PC-9 (cell line): ENCODE measurements around the gene ERMAP. TPM values are rescaled to one million over a fixed set of nuclear protein-coding genes. Genes with fewer than 3 reads are reported as not detected.

Experiments
- BruUV-seq: library from RNA; stranded (reverse); fragments of 400-500 nt; replicated peaks from 2 replicates; lab custom pipeline; 2021; lab: Mats Ljungman, UMichigan
- CTCF ChIA-PET: fragments of 300-600 bp; sonication (Branson Sonifier 250); formaldehyde crosslinking; loops from one replicate; lab custom pipeline; 2022; ENCODE audit warnings: antibody characterized with exemption; lab: Charles Lee
- POLR2A ChIA-PET: fragments of 300-600 bp; sonication (Branson Sonifier 250); formaldehyde crosslinking; loops from one replicate; lab custom pipeline; 2022; ENCODE audit warnings: antibody characterized with exemption; ENCODE audit not compliant: unreplicated experiment; lab: Charles Lee
- DNase-seq, 2 experiments: peaks; one replicate each; pipeline versions ENCODE4 v3.0.0 to v3.0.0-alpha.2; 2015 to 2022; ENCODE audit warnings: mixed read lengths in 1 of 2
- H2AFZ ChIP-seq: fragments of 200-600 bp; sonication (generic); 2 replicates; pipeline ENCODE4 v1.8.1; 2017; ENCODE audit warnings: antibody characterized with exemption
- H3F3A ChIP-seq: fragments of 200-600 bp; sonication (generic); 2 replicates; pipeline ENCODE4 v1.8.1; 2017; ENCODE audit warnings: antibody characterized with exemption, mild to moderate bottlenecking, low read depth; ENCODE audit not compliant: insufficient read depth
- H3K27ac ChIP-seq: fragments of 200-600 bp; sonication (generic); 2 replicates; pipeline ENCODE4 v1.6.1; 2016; ENCODE audit warnings: mixed run types
- H3K27me3 ChIP-seq: fragments of 200-600 bp; sonication (generic); 2 replicates; pipeline ENCODE4 v1.6.1; 2016; ENCODE audit warnings: low read depth, mixed run types; ENCODE audit not compliant: insufficient read depth
- H3K36me3 ChIP-seq: fragments of 200-600 bp; sonication (generic); 2 replicates; pipeline ENCODE4 v1.6.1; 2016; ENCODE audit warnings: low read depth, mixed run types
- H3K4me1 ChIP-seq: fragments of 200-600 bp; sonication (generic); replicated peaks from 2 replicates; pipeline ENCODE4 v1.6.1; 2016; ENCODE audit warnings: mixed run types; ENCODE audit not compliant: insufficient read depth
- H3K4me2 ChIP-seq: fragments of 200-600 bp; sonication (generic); 2 replicates; pipeline ENCODE4 v1.6.1; 2017; ENCODE audit warnings: mixed run types
- H3K4me3 ChIP-seq: fragments of 200-600 bp; sonication (generic); 2 replicates; pipeline ENCODE4 v1.6.1; 2016; ENCODE audit warnings: mixed run types
- H3K79me2 ChIP-seq: fragments of 200-600 bp; sonication (generic); 2 replicates; pipeline ENCODE4 v1.6.1; 2017; ENCODE audit warnings: low read depth, mixed run types
- H3K9me2 ChIP-seq: fragments of 200-600 bp; sonication (generic); 2 replicates; pipeline ENCODE4 v1.8.1; 2017; ENCODE audit warnings: mild to moderate bottlenecking; ENCODE audit not compliant: insufficient read depth
- H3K9me3 ChIP-seq: fragments of 200-600 bp; sonication (generic); 2 replicates; pipeline ENCODE4 v1.8.1; 2016; ENCODE audit warnings: low read depth; ENCODE audit not compliant: insufficient read depth
- H4K20me1 ChIP-seq: fragments of 200-600 bp; sonication (generic); 2 replicates; pipeline ENCODE4 v1.8.1; 2017; ENCODE audit not compliant: insufficient read depth
- EZH2 ChIP-seq: fragments of 200-600 bp; sonication (generic); IDR thresholded peaks from 2 replicates; pipeline ENCODE4 v1.8.0; 2017; ENCODE audit warnings: antibody characterized with exemption, low read depth
- intact Hi-C: fragments of 100-400 bp; cut with micrococcal nuclease; formaldehyde crosslinking; loops from one replicate; pipeline ENCODE4 v1.10.0; 2022; ENCODE audit not compliant: unreplicated experiment
- total RNA-seq: library from RNA; stranded (reverse); gene quantifications from 2 replicates; pipeline ENCODE4 v1.2.3, GENCODE V29; 2021
- TF ChIP-seq, protein P1 (sequence below): fragments of 200-600 bp; sonication (generic); conservative IDR thresholded peaks from 2 replicates; pipeline ENCODE4 v1.6.1; 2017; ENCODE audit warnings: mixed run types, antibody characterized with exemption, mild to moderate bottlenecking, moderate library complexity

The ERMAP gene
- total RNA-seq, 1 experiment from 2014 or later: 20.8 TPM

DNA sequence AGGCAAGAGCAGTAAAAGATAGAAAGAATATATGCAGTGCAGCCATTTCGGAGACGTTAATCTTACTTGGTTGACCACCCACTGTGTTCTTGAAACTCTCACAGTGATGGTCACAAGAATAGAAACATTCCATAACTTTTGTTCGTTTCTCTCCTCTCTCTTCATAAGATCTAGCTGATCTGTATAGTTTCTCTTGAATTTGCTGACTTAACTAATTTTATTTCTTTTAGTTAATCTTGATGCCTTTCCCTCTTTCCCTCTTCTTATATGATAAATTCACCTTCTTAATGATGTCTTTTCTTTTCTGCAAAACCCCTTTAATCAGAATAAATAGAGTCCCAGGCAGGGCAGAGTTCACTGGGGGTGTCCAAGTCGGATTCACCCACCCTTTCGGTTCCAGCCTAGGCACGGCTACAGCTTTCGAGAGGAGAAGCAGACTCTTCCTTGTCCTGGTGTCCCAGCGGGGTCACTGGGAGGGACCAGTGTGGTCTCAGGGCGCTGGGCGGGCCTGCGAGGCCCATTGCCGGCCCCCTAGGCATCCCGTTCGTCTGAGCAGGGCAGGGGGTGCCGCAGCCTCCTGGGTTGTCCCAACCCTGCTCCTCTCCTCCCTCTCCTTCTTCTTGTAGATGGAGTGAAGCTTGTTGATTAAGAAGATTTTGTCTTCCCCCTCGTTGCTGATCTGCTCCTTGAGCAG is 69.3 kb downstream of the ERMAP start:
- TF ChIP-seq, protein P1, sequence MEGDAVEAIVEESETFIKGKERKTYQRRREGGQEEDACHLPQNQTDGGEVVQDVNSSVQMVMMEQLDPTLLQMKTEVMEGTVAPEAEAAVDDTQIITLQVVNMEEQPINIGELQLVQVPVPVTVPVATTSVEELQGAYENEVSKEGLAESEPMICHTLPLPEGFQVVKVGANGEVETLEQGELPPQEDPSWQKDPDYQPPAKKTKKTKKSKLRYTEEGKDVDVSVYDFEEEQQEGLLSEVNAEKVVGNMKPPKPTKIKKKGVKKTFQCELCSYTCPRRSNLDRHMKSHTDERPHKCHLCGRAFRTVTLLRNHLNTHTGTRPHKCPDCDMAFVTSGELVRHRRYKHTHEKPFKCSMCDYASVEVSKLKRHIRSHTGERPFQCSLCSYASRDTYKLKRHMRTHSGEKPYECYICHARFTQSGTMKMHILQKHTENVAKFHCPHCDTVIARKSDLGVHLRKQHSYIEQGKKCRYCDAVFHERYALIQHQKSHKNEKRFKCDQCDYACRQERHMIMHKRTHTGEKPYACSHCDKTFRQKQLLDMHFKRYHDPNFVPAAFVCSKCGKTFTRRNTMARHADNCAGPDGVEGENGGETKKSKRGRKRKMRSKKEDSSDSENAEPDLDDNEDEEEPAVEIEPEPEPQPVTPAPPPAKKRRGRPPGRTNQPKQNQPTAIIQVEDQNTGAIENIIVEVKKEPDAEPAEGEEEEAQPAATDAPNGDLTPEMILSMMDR: no peak
- TF ChIP-seq EZH2: no peak
- no peaks in the 10 kb centered on the region for H3K4me1 ChIP-seq
- no peaks in the 10 kb centered on the region for H3F3A ChIP-seq
- no peak overlapping the region for H3K4me2 ChIP-seq
- CTCF ChIA-PET: no interaction called here
- H2AFZ ChIP-seq: no peak overlapping the region
- no peaks in the 10 kb centered on the region for H4K20me1 ChIP-seq
- no TSS peak for BruUV-seq
- no peak overlapping the region for H3K4me3 ChIP-seq
- no peaks in the 10 kb centered on the region for H3K27me3 ChIP-seq
- H3K9me2 ChIP-seq: no peaks in the 10 kb centered on the region
- no peaks in the 10 kb centered on the region for H3K36me3 ChIP-seq
- intact Hi-C loops: no loop called here
- no peaks in the 10 kb centered on the region for H3K79me2 ChIP-seq
- no peak for DNase-seq
- H3K27ac ChIP-seq: no peak overlapping the region
- POLR2A ChIA-PET: no interaction called here
- no peaks in the 10 kb centered on the region for H3K9me3 ChIP-seq

DNA sequence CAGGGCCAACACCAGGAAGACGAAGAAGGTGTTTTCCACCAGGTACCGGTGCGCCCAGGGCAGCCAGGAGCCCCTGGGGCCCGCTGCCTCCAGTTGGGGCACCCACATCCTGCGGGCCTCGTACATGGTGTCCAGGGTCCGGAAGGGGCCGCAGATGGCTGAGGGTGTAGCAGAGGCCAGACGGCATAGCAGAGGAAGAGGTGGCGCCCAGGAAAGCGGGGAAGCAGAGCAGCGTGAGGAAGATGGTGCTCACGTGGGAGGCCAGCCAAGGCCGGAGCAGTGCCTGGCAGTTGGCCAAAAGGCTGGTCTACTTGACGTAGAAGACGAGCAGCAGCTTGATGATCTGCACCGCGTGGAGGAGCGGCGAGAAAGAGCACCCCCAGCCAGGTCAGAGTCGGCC is 69.9 kb downstream of the ERMAP start:
- Histone ChIP-seq H3K4me3 (no peak overlapping the region), H3K9me2 (no peaks in the 10 kb centered on the region), H3K27ac (no peak overlapping the region), H3K79me2 (no peaks in the 10 kb centered on the region), H2AFZ (no peak overlapping the region), H3K36me3 (no peaks in the 10 kb centered on the region), H3K9me3 (no peaks in the 10 kb centered on the region), H3K4me1 (no peaks in the 10 kb centered on the region), H4K20me1 (no peaks in the 10 kb centered on the region), H3K4me2 (no peak overlapping the region), H3K27me3 (no peaks in the 10 kb centered on the region), H3F3A (no peaks in the 10 kb centered on the region)
- no peak for DNase-seq
- no peak for TF ChIP-seq EZH2
- TF ChIP-seq, protein P1: no peak
- no TSS peak for BruUV-seq
- CTCF ChIA-PET: no interaction called here
- POLR2A ChIA-PET: no interaction called here
- intact Hi-C loops: no loop called here

GRCh38 chr1:42887366-42887765 is 70.4 kb downstream of the ERMAP start:
- H3K27ac ChIP-seq: no peak overlapping the region
- H4K20me1 ChIP-seq: no peaks in the 10 kb centered on the region
- no peak for DNase-seq
- no peaks in the 10 kb centered on the region for H3K4me1 ChIP-seq
- POLR2A ChIA-PET: no interaction called here
- no peaks in the 10 kb centered on the region for H3K79me2 ChIP-seq
- H3K4me3 ChIP-seq: no peak overlapping the region
- H3K4me2 ChIP-seq: no peak overlapping the region
- no peaks in the 10 kb centered on the region for H3K9me2 ChIP-seq
- no peaks in the 10 kb centered on the region for H3K36me3 ChIP-seq
- no peaks in the 10 kb centered on the region for H3F3A ChIP-seq
- no peaks in the 10 kb centered on the region for H3K27me3 ChIP-seq
- CTCF ChIA-PET: no interaction called here
- intact Hi-C loops: no loop called here
- H3K9me3 ChIP-seq: no peaks in the 10 kb centered on the region
- no TSS peak for BruUV-seq
- TF ChIP-seq, protein P1: no peak
- TF ChIP-seq EZH2: no peak
- no peak overlapping the region for H2AFZ ChIP-seq
